GM18951 (cell line): ENCODE data around the gene SLFN13.
"Not testable (repeated sequence)": the region's sequence is repeated elsewhere in the genome, so short reads cannot be mapped to it uniquely, and the experiment has no call there.

Experiments
- POLR2A ChIP-seq: IDR thresholded peaks from 4 replicates; pipeline ENCODE4 v1.6.1; 2011; ENCODE audit warnings: mild to moderate bottlenecking; ENCODE audit not compliant: insufficient read length, insufficient read depth; ENCODE audit errors: extremely low read depth
- in situ Hi-C: fragments of 300-500 bp; cut with MboI; formaldehyde crosslinking; loops from one replicate; pipeline ENCODE4 v1.12.0; 2022; ENCODE audit warnings: low sequenced_read_pairs, mixed read lengths, inconsistent platforms; ENCODE audit not compliant: unreplicated experiment

The SLFN13 gene

GRCh38 chr17:35416659-35417058 lies 31.9 kb downstream of the SLFN13 start:
- in situ Hi-C loops: no loop called here
- TF ChIP-seq POLR2A: no peak

GRCh38 chr17:35414707-35415106 lies 33.9 kb downstream of the SLFN13 start:
- in situ Hi-C loops: not testable (repeated sequence)

- in situ Hi-C loops: no loop called here
- no peak for TF ChIP-seq POLR2A
Observed at GRCh38 chr17:35414247-35414646, 34.3 kb downstream of the SLFN13 start.

- no peak for TF ChIP-seq POLR2A
- in situ Hi-C loops: no loop called here
Observed at GRCh38 chr17:35407531-35407930, 41.0 kb downstream of the SLFN13 start.

- TF ChIP-seq POLR2A: no peak
- in situ Hi-C loops: no loop called here
Observed at GRCh38 chr17:35406568-35406967, 42.0 kb downstream of the SLFN13 start.

GRCh38 chr17:35404360-35404759 lies 44.2 kb downstream of the SLFN13 start:
- in situ Hi-C loops: no loop called here
- TF ChIP-seq POLR2A: no peak

GRCh38 chr17:35393783-35394182 lies 54.8 kb downstream of the SLFN13 start:
- in situ Hi-C loops: not testable (repeated sequence)

- TF ChIP-seq POLR2A: no peak
- in situ Hi-C loops: no loop called here
Observed at GRCh38 chr17:35390663-35391062, 57.9 kb downstream of the SLFN13 start.

GRCh38 chr17:35390156-35390555 lies 58.4 kb downstream of the SLFN13 start:
- TF ChIP-seq POLR2A: no peak
- in situ Hi-C loops: no loop called here

GRCh38 chr17:35387496-35387895 lies 61.1 kb downstream of the SLFN13 start:
- in situ Hi-C loops: no loop called here
- TF ChIP-seq POLR2A: no peak
